GM18517 (cell line): ENCODE results near the gene BIVM.

Experiments used
- ATAC-seq: cut with Tn5 transposase; IDR thresholded peaks from one replicate; pipeline ENCODE4 v1.9.1; 2021; ENCODE audit warnings: mild to moderate bottlenecking, moderate library complexity; ENCODE audit not compliant: unreplicated experiment

The BIVM gene

DNA sequence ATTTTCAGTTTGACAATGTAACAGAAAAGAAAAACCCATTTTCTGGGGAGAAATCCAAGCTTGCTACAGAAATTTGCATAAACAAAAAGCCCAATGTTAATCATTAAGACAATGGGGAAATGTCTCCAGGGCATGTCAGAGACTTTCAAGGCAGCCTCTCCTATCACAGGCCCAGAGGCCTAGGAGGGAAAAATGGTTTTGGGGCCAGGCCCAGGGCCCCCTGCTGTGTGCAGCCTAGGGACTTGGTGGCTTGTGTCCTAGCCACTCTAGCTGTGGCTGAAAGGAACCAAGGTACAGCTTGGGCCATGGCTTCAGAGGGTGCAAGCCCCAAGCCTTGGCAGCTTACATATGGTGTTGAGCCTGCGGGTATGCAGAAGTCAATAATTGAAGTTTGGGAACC lies 17.3 kb upstream of the BIVM start:
- ATAC-seq: no peak

DNA sequence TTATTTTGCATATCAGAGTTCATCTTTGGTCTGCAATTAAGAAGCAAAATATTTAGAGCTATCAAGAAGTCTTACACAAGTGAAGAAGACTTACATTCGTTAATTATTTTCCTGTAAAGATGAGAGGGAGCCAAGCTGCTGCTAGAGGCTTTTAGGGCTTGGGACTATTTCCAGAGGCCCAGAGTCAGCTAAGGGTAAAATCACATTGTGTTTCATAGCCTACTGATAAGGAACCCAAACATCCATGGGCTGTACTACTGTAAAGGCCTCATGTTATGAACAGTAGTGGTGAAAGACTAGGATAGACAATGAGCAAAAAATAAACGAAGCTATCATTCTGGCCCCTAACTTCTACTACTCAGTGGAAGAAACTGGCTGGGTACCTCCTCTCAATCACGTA lies 14.4 kb upstream of the BIVM start:
- ATAC-seq: no peak

DNA sequence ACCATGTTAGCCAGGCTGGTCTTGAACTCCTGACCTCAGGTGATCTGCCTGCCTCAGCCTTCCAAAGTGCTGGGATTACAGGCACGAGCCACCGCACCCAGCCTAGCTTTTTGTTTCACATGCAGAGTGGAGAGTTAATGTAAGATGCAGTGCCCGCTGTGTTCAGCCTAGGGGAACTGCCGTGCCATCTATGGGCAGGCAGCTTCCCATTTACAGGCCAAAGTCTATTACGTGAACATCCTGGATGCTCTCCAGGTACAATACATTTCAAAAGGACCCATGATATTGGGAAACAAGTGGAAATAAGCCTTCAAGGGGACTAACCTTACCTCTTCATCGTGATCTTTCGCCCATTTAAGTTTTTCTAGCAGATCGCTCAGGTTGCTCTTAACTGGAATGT lies 10.2 kb upstream of the BIVM start:
- ATAC-seq: no peak

DNA sequence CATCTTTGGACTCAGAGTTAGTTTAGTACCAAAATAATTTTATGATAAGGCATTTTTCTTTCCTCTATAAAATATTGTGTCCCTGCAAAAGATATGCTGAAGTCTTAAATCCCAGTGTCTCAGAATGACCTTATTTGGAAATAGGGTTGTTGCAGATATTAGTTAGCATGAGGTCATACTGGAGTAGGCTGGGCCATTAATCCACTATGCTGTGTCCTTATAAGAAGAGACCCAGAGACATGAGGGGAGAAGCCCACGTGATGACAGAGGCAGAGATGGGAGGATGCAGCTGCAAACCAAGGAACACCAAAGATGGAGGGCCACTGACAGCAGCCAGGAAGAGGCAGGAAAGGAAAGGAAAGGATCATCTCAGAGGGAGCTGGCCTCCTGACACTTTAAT lies 6.5 kb upstream of the BIVM start:
- ATAC-seq: no peak

DNA sequence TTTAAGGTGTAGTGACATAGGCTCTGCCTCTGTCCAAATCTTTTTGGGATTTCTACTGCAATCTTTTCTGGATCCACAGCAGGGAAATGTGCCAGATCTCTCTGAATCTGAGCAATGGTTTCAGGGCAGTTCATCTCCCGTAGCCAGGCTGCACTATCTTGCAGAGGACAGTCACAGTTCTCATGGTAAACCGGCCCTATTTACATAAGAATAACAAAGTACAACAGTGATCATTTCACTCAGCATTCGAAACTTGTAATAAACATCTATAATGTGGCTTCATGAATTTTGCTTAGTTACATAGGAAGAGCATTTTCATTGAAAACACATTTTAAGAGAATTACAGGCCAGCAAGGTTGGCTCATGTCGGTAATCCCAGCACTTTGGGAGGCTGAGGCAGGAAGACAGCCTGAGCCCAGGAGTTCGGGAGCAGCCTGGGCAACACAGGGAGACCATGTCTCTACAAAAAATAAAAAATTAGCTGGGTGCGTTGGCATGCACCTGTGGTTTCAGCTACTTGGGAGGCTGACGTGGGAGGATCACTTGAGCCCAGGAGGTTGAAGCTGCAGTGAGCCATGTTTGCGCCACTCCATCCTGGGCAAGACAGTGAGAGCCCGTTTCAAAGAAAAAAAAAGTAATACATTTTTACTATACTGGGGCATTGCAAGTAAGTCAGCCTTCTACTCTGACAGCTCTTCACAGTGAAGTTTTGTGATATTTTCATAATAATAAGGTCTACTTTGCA lies 5.1 kb upstream of the BIVM start:
- no peak for ATAC-seq

DNA sequence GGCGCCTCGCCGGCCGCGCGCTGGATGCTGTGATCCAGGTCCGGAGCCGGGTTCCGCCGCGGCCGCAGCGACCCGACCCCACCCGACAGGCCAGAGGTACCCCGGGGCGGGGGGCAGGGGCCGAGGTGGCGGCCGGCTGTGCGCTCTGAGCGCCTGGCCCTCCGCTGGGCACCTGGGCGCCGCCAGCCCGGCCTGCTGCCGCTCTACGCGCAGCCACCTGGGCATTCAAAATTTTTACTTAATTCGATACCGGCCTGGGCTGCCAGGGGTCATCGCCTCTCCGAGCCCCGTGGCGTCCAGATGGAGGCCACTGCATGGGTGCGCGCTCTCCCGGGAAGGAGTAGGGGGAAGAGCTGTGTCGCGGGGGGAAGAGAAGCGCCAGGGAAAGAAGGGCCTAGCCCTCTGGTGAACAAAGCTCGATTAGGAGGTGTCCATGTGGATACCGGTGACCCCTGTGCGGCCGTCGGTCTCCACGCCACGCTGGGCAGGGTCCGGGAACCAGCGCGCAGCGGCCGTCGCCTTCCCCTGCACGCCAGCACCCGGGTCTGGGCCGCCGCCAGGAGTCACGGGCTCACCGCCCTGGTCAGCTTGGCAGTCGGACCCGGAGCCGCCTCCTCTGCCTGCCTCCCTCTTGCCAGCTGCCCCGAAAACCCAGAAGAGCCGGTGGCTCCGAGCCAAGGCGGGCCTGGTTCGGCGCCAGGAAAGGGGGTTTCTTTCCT lies 666 bp downstream of the BIVM start:
- peak; percentile 2 for ATAC-seq

DNA sequence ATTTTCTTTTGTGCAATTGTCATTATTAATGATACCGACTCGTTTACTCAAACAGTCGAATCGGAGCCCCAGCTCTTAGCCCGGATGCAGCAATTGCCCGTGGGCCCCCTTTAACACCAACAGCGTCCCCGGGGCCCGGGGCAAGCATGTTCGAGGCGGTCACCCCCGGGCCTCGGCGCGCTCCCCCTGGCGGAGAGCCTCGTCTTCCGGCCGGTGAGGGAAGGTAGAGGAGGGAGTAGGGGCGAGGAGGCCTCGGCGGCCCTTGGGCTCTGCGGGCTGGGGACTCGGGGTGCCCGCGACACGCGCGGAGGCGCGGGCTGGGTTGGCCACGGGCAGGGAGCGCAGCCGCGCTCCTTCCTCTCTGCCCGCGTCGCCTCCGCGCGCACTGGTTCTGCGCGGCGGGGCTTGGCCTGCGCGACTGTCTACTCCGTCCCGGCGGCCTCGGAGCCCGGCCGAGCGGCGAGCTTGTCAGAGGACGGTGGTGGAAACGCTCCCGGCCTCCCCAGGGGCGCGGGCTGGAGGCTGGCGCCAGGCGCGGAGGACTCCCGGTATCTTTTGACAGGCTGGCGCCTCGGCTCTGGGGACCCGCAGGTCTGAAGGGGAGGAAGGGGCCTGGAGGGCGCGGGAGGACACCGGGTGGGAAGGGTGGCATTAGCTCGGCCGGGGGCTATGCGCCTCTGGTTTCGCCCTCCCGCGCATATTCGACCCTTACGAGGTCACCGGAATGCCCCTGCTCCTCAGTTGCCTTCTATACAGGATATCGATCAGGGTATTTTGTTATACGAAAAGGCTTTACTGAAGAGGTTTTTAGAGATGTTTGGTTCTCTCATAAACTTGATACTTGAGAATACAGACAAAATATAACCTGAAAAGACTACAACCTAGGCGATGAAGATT lies 1.5 kb downstream of the BIVM start:
- peak; percentile 78 for ATAC-seq

DNA sequence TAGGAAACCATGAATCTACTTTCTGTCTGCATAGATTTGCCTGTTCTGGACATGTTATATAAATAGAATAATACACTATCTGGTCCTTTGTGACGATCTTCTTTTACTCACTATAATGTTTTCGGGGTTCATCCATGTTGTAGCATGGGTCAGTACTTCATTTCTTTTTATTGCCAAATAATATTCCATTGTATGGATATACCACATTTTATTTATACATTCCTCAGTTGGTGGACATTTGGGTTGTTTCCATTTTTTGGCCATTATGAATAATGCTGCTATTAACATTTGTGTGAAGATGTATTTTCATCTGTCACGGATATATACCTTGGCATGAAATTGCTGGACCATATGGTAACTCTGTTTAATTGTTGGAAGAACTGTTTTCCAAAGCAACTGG lies 6.8 kb downstream of the BIVM start:
- no peak for ATAC-seq

DNA sequence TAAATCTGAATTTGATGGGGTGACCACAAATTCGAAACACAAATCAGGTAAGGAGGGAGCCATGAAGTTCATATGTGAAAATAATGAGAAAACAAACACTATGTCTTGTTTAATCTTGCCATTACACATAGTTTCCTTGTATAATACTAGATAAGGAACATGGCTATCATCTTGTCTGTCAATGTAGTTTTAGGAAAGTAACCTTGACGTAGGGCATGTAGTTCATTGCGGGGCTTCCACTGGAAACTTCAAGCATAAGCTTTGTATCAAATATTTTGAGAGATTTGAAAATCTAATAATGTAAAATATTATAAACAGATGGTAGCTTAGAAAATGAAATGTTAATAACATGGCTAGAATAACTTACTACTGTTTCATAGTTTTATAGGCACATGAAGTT lies 8.8 kb downstream of the BIVM start:
- ATAC-seq: no peak

DNA sequence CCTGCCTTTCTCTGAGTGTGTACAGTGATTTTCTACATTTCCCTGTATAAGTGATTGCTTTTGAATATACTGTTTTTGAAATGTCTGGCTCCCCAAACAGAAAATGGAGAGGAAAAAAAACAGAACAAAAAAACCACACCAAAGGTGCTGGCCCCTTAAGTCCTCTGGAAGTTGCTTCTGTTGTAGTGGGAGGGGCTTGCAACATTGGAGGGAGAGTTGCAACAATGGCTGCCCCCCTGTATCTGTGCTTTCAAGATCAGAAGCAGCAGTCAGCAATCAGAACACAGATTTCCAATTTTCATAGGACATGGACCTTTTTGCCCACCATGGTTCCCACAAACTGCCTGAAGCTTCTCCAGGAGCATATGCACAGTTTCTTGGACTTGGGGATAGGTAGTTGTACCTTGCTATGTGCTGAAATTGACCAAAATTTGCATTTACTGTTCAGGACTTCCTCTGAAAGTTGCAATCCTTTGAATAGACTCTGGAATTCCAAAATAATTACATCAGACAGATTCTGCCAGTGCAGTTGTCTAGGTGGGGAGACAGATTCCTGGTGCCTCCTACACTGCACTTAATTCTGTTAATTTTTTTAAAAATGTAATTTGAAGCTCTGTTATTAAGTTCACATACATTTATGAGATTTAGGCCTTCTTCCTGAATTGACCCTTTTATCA lies 13.8 kb downstream of the BIVM start:
- ATAC-seq: no peak

DNA sequence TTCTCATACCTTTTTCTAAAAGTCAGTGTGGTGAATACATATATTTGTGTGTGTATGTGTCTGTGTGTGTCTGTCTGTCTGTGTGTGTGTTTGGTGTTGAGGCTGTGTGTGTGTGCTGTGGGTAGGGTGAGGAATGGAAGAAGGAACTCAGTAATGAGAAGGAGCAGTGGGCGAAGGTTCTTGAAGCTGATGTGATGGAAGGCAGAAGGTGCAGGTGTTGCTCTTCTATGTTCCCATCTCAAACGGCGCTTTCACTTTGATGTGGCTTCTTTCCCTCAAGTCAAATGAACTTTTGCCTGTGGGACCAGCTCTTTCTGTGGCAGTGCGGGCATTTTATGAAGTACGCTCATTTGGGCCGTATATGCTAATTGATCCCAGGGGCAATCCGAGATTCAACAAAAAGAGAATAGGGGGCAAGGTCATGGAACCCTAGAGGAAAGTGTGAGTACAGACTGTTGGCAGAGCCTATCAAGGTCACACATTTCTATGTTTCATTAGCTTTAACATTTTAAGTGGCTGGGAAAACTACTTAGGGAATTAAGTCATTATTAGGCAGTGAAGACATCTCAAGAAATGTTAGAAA lies 15.2 kb downstream of the BIVM start:
- no peak for ATAC-seq

DNA sequence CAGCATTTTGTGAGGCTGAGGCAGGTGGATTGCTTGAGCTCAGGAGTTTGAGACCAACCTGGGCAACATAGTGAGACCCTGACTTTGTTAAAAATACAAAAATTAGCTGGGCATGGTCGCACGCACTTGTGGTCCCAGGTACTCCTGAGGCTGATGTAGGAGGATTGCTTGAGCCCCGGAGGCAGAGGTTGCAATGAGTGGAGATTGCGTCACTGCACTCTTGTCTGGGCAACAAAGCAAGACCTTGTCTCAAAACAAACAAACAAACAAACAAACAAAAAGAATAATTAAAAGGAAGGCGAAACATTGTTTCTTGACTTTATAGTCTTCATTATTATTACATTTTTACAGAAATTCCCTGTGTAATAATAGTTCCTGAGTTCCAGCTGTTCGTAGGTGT lies 15.9 kb downstream of the BIVM start:
- no peak for ATAC-seq

DNA sequence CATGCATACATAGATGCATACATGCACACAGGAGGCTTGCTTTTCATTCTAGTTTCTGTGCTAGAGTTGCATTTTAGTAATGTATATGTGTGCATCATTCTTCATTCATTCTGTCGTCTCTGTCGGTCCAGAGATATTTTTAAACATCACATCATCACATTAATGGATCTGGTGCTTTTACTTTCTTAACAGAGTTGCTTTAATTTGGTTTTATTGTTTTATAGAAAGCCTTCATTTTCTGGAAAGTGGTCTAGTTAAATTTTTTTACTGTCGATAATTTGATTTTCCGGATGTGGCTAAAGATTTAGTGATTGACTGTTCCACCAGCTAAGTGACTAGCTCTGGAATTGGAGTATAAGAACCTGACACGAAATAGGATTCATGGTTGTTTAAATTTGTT lies 16.9 kb downstream of the BIVM start:
- no peak for ATAC-seq

DNA sequence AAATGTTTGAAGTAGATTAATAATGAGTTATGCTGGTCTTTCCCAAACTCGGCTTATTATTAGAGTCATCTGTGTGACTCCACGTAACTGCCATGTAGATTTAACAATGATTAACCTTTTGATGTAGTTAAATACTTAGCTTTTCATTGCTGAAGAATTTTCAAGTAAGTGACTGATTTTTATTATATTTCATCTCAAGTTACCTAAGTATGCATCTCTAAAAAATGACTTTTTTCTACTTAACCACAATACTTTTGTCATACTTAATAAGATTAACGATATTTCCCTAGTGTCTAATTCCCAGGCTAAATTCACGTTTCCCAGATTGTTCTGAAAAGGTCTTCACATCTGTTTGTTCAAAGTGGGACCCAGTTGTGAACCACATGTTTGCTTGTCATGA lies 17.8 kb downstream of the BIVM start:
- no peak for ATAC-seq

DNA sequence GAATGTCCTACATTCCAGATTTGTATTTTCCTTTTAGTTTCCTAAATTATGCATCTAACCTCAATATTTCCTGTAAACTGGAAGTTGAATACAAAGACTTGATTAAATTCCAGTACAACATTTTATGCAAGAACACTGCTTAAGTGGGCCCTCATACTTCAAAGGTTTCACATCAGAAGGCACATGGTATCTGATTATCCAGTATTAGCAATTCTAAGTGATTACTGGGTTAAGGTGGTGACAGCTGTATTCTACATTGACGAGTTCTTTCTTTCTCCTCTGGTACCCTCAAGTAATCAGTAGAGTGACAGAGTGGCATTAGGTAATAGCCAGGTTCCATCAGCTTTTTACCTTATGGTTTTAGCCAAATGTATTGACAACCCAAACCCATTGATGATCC lies 18.3 kb downstream of the BIVM start:
- ATAC-seq: no peak

DNA sequence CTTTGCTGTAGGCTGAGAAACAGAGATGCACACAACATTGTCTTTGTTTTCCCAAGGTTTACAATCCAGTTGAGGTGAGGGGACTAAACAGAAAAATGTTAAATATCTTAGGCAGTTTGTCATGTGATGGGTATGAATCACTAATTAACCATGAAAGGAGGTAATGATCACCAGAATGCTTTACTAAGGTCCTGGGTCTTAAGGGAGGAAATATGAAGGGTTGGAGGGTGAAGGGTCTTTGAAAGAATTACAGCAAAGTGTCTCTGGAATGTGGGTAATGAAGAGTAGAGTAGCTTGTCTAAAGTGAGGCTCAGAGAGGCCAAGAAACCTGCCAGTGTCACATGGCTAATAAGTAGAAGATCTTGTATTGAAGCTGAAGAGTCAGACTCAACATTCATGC lies 19.0 kb downstream of the BIVM start:
- ATAC-seq: no peak

DNA sequence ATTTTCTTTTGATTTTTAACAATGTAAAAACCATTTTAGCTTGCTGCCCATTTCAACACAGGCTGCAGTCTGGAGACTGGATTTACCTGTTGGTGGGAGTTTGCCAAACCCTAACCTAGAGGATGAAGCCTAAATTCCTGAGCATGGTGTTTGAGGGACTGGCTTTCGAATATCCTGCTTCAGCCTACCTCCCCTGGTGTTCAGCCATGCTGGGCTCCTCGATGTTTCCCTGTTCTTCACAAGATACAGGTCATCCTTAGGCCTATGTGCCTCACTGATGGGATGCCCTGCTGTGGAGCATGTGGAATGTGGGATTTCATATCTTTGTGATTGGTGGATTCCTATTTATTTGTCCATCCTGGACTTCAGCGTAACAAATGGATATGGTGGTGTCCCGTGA lies 26.5 kb downstream of the BIVM start:
- ATAC-seq: no peak

DNA sequence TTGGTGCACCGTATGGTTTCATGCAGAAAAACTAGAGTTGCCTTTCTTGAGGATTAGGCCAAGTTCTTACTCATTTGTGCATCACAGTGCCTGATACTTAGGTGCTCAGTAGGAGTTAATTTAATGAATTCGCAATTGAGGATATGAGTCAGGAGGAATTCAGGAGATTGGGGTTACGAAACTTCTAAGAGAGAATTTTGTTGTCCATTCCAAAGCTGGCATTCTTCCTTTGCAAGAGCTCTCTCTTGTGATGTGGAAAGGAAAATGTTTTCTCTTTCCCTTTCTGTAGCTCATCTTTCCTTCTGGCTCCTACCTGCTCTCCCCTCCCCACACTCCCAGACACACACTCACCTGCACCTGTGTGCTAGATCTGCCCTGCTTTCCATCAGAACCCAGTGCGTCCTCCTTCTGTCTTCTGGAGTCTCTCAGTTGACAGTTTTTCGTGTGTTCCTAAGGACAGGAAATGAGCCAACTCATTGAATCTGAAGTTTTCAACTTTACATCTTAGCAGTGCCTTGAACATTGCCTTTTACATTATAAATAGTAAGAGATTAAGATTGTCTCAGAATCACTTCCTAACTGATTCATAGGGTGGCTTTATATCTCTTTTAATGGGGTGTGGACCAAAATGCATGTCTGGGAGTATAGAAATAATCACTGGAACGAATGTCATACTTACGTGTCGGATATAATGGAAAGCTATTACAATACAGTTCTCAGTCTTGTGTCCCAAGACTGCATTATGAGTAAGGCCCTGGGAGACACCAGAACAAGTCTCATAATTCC lies 27.2 kb downstream of the BIVM start:
- no peak for ATAC-seq

DNA sequence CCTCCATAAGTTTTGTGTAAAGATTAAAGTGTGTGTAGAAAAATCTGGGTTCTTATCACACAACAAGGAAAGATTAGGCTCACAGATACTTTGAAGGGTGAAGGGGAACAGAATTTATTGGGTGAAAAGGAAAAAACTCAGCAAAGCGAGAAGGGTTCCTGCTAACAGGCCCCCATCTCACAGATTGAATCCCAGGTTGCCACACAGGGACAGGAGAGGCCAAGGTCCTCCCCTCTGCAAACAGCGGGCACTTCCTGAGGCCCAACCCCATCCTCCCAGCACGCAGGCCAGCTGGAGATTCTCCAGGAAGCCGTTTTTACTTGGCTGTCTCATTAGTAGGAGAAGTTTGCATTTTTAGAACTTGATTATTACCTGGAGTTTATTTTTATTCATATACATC lies 31.7 kb downstream of the BIVM start:
- ATAC-seq: no peak

DNA sequence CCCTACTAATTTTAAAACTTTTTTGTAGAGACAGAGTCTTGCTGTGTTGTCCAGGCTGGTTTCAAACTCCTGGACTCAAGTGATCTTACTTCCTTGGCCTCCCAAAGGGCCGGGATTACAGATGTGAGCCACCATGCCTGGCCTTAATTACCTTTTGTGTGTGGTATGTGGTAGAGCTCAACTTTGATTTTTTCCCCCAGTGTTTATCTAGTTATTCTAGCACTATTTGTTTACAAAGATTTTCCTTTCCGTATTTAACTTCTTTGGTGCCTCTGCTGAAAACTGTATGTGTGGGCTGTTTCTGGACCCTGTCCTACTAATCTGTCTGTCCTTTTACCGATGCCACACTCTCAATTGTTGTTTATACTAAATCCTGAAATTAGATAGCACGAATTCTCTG lies 37.6 kb downstream of the BIVM start:
- no peak for ATAC-seq
